ENCODE data around the gene NPVF. TPM values are rescaled to one million over a fixed set of nuclear protein-coding genes. Genes with fewer than 3 reads are reported as not detected.

NPVF gene
- total RNA-seq, 4 donors from 2014 or later: not detected

DNA sequence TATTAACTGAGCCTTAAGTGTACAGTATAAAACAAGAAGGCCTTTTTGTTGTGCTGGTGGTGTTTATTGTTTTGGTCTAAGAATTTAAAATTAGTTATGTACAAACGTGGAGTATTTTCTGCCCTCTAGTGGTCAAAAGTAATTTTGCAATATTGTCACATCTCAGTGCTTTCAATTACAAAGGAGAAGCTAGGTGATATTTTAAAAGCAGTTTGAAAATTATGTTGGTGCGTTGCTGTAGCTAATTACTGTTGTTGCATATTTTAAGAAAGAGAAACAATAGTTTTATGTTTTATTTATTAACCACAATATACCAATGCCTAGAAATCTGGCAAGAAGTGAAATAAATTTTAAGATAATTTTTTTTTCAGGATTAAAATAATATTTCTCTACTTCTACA is 11.4 kb downstream of the NPVF start:
- H3K27me3 ChIP-seq: no peaks in the 10 kb centered on the region
- H3K9me3 ChIP-seq: no peaks in the 10 kb centered on the region
- intact Hi-C loops (cut with DNase I; ENCODE audit: low total_unique reads) (no loop called here), in situ Hi-C loops (cut with MboI; ENCODE audit: low sequenced_read_pairs in 4 of 4) (no loop called here)
- H3K36me3 ChIP-seq: no peaks in the 10 kb centered on the region
- DNase-seq: no peak
- H3K27ac ChIP-seq: no peak overlapping the region
- ATAC-seq: no peak
- H3K4me3 ChIP-seq: no peak overlapping the region
- H3K4me1 ChIP-seq: no peaks in the 10 kb centered on the region
- TF ChIP-seq POLR2A (IDR thresholded peaks at IDR 0.05): no peak
- TF ChIP-seq, protein P1, sequence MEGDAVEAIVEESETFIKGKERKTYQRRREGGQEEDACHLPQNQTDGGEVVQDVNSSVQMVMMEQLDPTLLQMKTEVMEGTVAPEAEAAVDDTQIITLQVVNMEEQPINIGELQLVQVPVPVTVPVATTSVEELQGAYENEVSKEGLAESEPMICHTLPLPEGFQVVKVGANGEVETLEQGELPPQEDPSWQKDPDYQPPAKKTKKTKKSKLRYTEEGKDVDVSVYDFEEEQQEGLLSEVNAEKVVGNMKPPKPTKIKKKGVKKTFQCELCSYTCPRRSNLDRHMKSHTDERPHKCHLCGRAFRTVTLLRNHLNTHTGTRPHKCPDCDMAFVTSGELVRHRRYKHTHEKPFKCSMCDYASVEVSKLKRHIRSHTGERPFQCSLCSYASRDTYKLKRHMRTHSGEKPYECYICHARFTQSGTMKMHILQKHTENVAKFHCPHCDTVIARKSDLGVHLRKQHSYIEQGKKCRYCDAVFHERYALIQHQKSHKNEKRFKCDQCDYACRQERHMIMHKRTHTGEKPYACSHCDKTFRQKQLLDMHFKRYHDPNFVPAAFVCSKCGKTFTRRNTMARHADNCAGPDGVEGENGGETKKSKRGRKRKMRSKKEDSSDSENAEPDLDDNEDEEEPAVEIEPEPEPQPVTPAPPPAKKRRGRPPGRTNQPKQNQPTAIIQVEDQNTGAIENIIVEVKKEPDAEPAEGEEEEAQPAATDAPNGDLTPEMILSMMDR (IDR thresholded peaks at IDR 0.05 in 4 of 5, conservative IDR thresholded peaks at IDR 0.05 in 1 of 5): peak; percentile 20 to 84 (median 55)

DNA sequence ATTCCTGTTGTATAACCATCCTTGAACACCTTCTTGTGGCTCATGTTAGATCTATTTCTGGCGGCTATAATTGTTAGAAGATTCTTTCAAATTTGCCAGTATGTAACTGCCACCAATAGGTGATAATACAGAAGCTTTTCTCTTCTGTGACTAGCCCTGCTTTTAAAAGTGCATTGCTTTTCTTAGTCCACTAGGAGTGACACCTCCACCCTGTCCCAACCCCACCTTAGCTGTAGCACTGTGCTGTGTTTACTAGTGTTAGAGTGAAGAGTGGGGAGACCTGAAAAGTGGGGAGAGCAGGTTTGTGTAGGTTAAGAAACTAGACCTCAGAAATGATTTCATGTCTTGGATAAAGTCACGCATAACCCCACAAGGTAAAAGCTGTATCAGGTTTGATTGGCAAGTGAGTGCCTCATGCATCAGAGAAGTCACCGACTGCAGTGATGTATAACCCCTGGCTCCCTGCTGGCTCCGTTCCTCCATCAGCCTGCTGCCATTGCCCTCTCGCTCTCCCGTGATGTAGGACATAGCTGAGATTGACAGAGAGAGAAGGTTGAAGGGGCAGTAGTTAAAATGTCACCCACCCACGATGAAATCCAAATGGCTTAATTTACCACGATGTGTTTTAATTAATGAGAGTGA is 12.5 kb downstream of the NPVF start:
- no peaks in the 10 kb centered on the region for H3K9me3 ChIP-seq
- intact Hi-C loops (cut with DNase I; ENCODE audit: low total_unique reads): no loop called here
- H3K36me3 ChIP-seq: no peaks in the 10 kb centered on the region
- H3K27me3 ChIP-seq: no peaks in the 10 kb centered on the region
- DNase-seq: no peak
- H3K4me3 ChIP-seq: no peak overlapping the region
- in situ Hi-C loops (cut with MboI; ENCODE audit: low sequenced_read_pairs in 4 of 4): no loop called here
- H3K27ac ChIP-seq: no peak overlapping the region
- no peak for ATAC-seq
- H3K4me1 ChIP-seq: no peaks in the 10 kb centered on the region
- TF ChIP-seq POLR2A (IDR thresholded peaks at IDR 0.05): no peak
- TF ChIP-seq, protein P1 (IDR thresholded peaks at IDR 0.05 in 4 of 5, conservative IDR thresholded peaks at IDR 0.05 in 1 of 5): no peak

DNA sequence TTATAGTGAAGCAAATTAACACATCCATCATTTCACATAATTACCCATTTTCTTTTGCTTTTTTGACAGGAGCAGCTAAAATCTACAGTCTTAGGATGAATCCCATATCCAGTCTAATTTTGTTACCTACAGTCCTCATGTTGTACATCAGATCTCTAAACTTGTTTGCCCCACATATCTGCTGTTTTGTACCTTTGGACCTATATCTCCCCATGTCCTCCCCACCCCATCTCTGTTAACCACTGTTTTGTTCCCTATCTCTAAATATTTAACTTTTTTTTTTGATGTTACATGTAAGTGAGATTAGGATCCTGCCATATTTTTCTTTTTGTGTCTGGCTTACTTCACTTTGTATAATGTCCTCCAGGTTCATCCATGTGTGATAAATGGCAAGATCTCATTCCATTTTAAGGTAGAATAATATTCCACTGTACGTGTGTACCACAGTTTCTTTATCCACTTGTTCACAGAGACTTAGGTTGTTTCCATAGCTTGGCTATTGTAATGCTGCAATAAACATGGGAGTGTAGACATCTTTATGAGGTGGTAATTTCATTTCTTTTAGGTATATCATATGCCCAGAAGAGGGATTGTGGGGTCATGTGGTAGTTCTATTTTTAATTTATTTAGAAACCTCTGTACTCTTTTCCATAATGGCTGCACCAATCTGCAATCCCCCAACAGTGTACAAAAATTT is 19.6 kb downstream of the NPVF start:
- in situ Hi-C loops (cut with MboI; ENCODE audit: low sequenced_read_pairs in 4 of 4) (no loop called here), intact Hi-C loops (cut with DNase I; ENCODE audit: low total_unique reads) (no loop called here)
- Histone ChIP-seq H3K9me3 (peaks cover 0 to 3% (median 0%) of the 10 kb centered on the region in 3 donors), H3K27ac (no peak overlapping the region), H3K27me3 (no peaks in the 10 kb centered on the region), H3K36me3 (no peaks in the 10 kb centered on the region), H3K4me1 (no peaks in the 10 kb centered on the region), H3K4me3 (no peak overlapping the region)
- TF ChIP-seq, protein P1 (IDR thresholded peaks at IDR 0.05 in 4 of 5, conservative IDR thresholded peaks at IDR 0.05 in 1 of 5): no peak
- no peak for TF ChIP-seq POLR2A (IDR thresholded peaks at IDR 0.05)
- no peak for ATAC-seq
- DNase-seq: no peak

DNA sequence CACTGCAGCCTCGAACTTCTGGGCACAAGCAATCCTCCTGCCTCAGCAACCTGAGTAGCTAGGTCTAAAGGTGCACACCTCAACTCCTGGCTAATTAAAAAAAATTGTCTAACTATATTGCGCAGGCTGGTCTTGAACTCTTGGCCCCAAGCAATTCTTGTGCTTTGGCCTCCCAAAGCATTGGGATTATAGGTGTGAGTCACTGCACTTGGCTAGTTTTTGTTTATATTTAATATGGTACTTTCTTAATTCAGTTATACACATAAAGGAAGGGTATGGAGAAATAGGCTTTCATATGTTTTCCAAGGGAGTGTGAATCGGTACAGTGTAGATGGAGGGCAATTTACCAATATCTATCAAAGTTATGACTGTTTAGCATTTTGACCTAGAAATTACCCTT is 20.4 kb downstream of the NPVF start:
- no peak for TF ChIP-seq POLR2A (IDR thresholded peaks at IDR 0.05)
- TF ChIP-seq, protein P1 (IDR thresholded peaks at IDR 0.05 in 4 of 5, conservative IDR thresholded peaks at IDR 0.05 in 1 of 5): no peak
- in situ Hi-C loops (cut with MboI; ENCODE audit: low sequenced_read_pairs in 4 of 4): no loop called here
- Histone ChIP-seq H3K4me1 (no peaks in the 10 kb centered on the region), H3K4me3 (no peak overlapping the region), H3K9me3 (peaks cover 0 to 3% (median 0%) of the 10 kb centered on the region in 3 donors), H3K27ac (no peak overlapping the region), H3K27me3 (no peaks in the 10 kb centered on the region), H3K36me3 (no peaks in the 10 kb centered on the region)
- no peak for ATAC-seq
- DNase-seq: no peak
- intact Hi-C loops (cut with DNase I; ENCODE audit: low total_unique reads): no loop called here

Measured in gastrocnemius medialis (tissue), 4 donors.